Adrenal gland (tissue), 12 donors: Measurements from ENCODE around the gene MRPS18B. TPM values are rescaled to one million over a fixed set of nuclear protein-coding genes. Genes with fewer than 3 reads are reported as not detected.
"Not testable (repeated sequence)": the region's sequence is repeated elsewhere in the genome, so short reads cannot be mapped to it uniquely, and the experiment has no call there.

Experiments
- DNase-seq, 7 donors: peaks; one replicate each; pipeline ENCODE4 v3.0.0-alpha.2; 2019 to 2020
- H3K27ac ChIP-seq, 5 donors: fragments of 200-600 bp; sonication (generic) in 4 of 5; 1 replicate in 3 of 5; 2 replicates in 2 of 5; pipeline versions ENCODE4 v1.5.1 to v1.8.0; 2016 to 2020; ENCODE audit warnings: mild to moderate bottlenecking in 1 of 5
- H3K27me3 ChIP-seq: fragments of 200-600 bp; 2 replicates; pipeline ENCODE4 v1.8.0; 2021
- H3K36me3 ChIP-seq, 2 donors: fragments of 200-600 bp; replicated peaks in 1 of 2; 1 replicate in 1 of 2; 2 replicates in 1 of 2; pipeline versions ENCODE4 v1.5.1 to v1.8.0; 2018 to 2022
- H3K4me1 ChIP-seq, 2 donors: fragments of 200-600 bp; replicated peaks in 1 of 2; 1 replicate in 1 of 2; 2 replicates in 1 of 2; pipeline versions ENCODE4 v1.5.1 to v1.8.0; 2018 to 2021
- H3K4me3 ChIP-seq, 4 donors: fragments of 200-600 bp; sonication (generic) in 3 of 4; one replicate each; pipeline ENCODE4 v1.5.1; 2016 to 2018
- H3K9me3 ChIP-seq, 3 donors: fragments of 200-600 bp; sonication (generic) in 1 of 3; replicated peaks in 1 of 3; 1 replicate in 2 of 3; 2 replicates in 1 of 3; pipeline versions ENCODE4 v1.5.1 to v1.8.0; 2016 to 2021
- CTCF ChIP-seq, 6 experiments: fragments of 450-650 bp in 4 of 6; fragments of 200-600 bp in 2 of 6; sonication (generic) in 1 of 6; IDR thresholded peaks; 1 replicate in 5 of 6; 2 replicates in 1 of 6; pipeline versions ENCODE4 v1.5.1 to v1.8.0; 2016 to 2021; ENCODE audit warnings: antibody characterized with exemption in 6 of 6, mild to moderate bottlenecking in 2 of 6, moderate library complexity in 1 of 6
- POLR2A ChIP-seq, 2 donors: fragments of 450-650 bp; IDR thresholded peaks; one replicate each; pipeline ENCODE4 v1.6.1; 2017; ENCODE audit warnings: antibody characterized with exemption in 2 of 2, mild to moderate bottlenecking in 2 of 2, moderate library complexity in 1 of 2
- WGBS, 4 donors: extraction: QIAGEN DNeasy Blood & Tissue Kit in 2 of 4; methylation state at CpG; one replicate each; pipeline versions ENCODE4 v1.1.5 to v1.1.7; 2013 to 2017; 5-methylcytosine and 5-hydroxymethylcytosine counted together
- intact Hi-C, 2 donors: fragments of 100-400 bp; cut with DNase I; formaldehyde crosslinking; loops; one replicate each; pipeline versions ENCODE4 v1.14.1 to v1.15.0; 2022 to 2023
- polyA plus RNA-seq, 3 donors: library from polyadenylated mRNA; stranded (reverse); fragments of 200-250 nt in 2 of 3; fragments of 350-450 nt in 1 of 3; fragmentation: Illumina TruSeq in 1 of 3; extraction: RNeasy Lipid Tissue Mini Kit (QIAGEN cat#74804) in 1 of 3; gene quantifications; one replicate each; pipeline ENCODE4 v1.2.3, GENCODE V29; 2013 to 2014
- total RNA-seq, 9 donors: library from RNA; depleted of rRNA in 4 of 9; stranded (reverse); fragments of >200 nt in 4 of 9; fragments of 120-200 nt in 1 of 9; fragmentation: NEBNext Ultra II Directional in 1 of 9; extraction: Animal tissue kit (Norgen Biotek cat#: 25700) in 1 of 9; gene quantifications; one replicate each; pipeline versions ENCODE4 v1.1.0 to v1.2.4, GENCODE V29; 2013 to 2023
- donor health status: healthy with polysubstance abuse.
- donor health status: Bipolar disorder and iron deficiency.
- donor health status: DM: yes; HTN: yes; CAD: no.
- donor health status: DM: no; HTN: no; CAD: no.
- donor health status: DM: no; HTN: no; CAD: no.
- donor health status: DM: yes; HTN: yes; CAD: no.

MRPS18B gene
- total and polyA plus RNA-seq, 12 donors: 43.0 to 105 (median 74.8) TPM

GRCh38 chr6:30590509-30590908, 27.1 kb upstream of the MRPS18B start:
- H3K27ac ChIP-seq: peak overlapping the region in 3 of 5 donors; percentile 54 to 90 (median 63)
- no peak for DNase-seq
- H3K9me3 ChIP-seq: no peaks in the 10 kb centered on the region

GRCh38 chr6:30591008-30591407, 26.6 kb upstream of the MRPS18B start:
- no peak overlapping the region for H3K4me3 ChIP-seq
- WGBS, 4 donors: 15 to 40% (median 33%) methylated on average over 1 of the region's 1 CpG
- peak overlapping the region in 3 of 5 donors; percentile 54 to 90 (median 63) for H3K27ac ChIP-seq
- H3K36me3 ChIP-seq: peaks cover 0 to 68% of the 10 kb centered on the region in 2 donors
- H3K9me3 ChIP-seq: no peaks in the 10 kb centered on the region
- no peak for DNase-seq
- peaks cover 8 to 18% of the 10 kb centered on the region in 2 donors for H3K4me1 ChIP-seq
- TF ChIP-seq POLR2A (IDR thresholded peaks at IDR 0.05) (no peak), CTCF (IDR thresholded peaks at IDR 0.05) (no peak)
- intact Hi-C loops: no loop called here
- H3K27me3 ChIP-seq: no peaks in the 10 kb centered on the region

More at GRCh38 chr6:30590509-30590908, 27.1 kb upstream of the MRPS18B start:
- no peak for TF ChIP-seq POLR2A (IDR thresholded peaks at IDR 0.05)
- no peak for TF ChIP-seq CTCF (IDR thresholded peaks at IDR 0.05)
- no peaks in the 10 kb centered on the region for H3K27me3 ChIP-seq
- 57 to 78% (median 62%) methylated on average over 7 to 8 of the region's 8 CpGs for WGBS, 4 donors
- peaks cover 8 to 18% of the 10 kb centered on the region in 2 donors for H3K4me1 ChIP-seq
- H3K36me3 ChIP-seq: peaks cover 0 to 73% of the 10 kb centered on the region in 2 donors
- no peak overlapping the region for H3K4me3 ChIP-seq
- intact Hi-C loops: no loop called here

- peaks cover 8 to 18% of the 10 kb centered on the region in 2 donors for H3K4me1 ChIP-seq
- no peak overlapping the region for H3K4me3 ChIP-seq
- peaks cover 0 to 55% of the 10 kb centered on the region in 2 donors for H3K36me3 ChIP-seq
- WGBS, 4 donors: 92 to 95% (median 93%) methylated on average over 1 of the region's 1 CpG
- no peak for TF ChIP-seq POLR2A (IDR thresholded peaks at IDR 0.05)
- no peak for TF ChIP-seq CTCF (IDR thresholded peaks at IDR 0.05)
- no peaks in the 10 kb centered on the region for H3K27me3 ChIP-seq
- no peak for DNase-seq
- no peak overlapping the region for H3K27ac ChIP-seq
- H3K9me3 ChIP-seq: no peaks in the 10 kb centered on the region
- intact Hi-C loops: no loop called here
These were observed 25.4 kb upstream of the MRPS18B start for GRCh38 chr6:30592287-30592686.

- peak; percentile 80 to 96 (median 88) for DNase-seq
- peaks cover 0 to 32% of the 10 kb centered on the region in 2 donors for H3K36me3 ChIP-seq
- H3K4me1 ChIP-seq, H3K27me3 ChIP-seq, H3K9me3 ChIP-seq, H3K4me3 ChIP-seq: not testable (repeated sequence)
- TF ChIP-seq POLR2A (IDR thresholded peaks at IDR 0.05) (peak in 1 of 2 donors; percentile 15), CTCF (IDR thresholded peaks at IDR 0.05) (peak; percentile 75 to 88 (median 85))
- 72 to 75% (median 74%) methylated on average over 15 of the region's 15 CpGs for WGBS, 4 donors
- peak overlapping the region in 1 of 5 donors; percentile 8 for H3K27ac ChIP-seq
- intact Hi-C loops: loop anchor here in 1 of 2 donors (5.0 kb wide), 1 partner anchor 110 kb away; the partner anchor contains the start of gene HLA-E
These were observed 20.1 kb upstream of the MRPS18B start for GRCh38 chr6:30597315-30598144.
